Neuronal stem cell (in vitro differentiated cells): Measurements from ENCODE around the gene ZBED1.

Source experiments
- DNase-seq: peaks from one replicate; pipeline ENCODE4 v3.0.0-alpha.2; 2013; ENCODE audit warnings: low spot score
- H2AFZ ChIP-seq: one replicate; pipeline ENCODE4 v1.6.1; 2013; ENCODE audit warnings: mild to moderate bottlenecking, low read length, inconsistent platforms
- H2AK5ac ChIP-seq: 2 replicates; pipeline ENCODE4 v1.6.1; 2013; ENCODE audit warnings: low read depth, mild to moderate bottlenecking, inconsistent platforms, low read length, moderate library complexity, mixed read lengths
- H2BK120ac ChIP-seq: 2 replicates; pipeline ENCODE4 v1.6.1; 2013; ENCODE audit warnings: low read depth, mild to moderate bottlenecking, inconsistent platforms, low read length, moderate library complexity, mixed read lengths
- H2BK12ac ChIP-seq: one replicate; pipeline ENCODE4 v1.6.1; 2013; ENCODE audit warnings: low read length, inconsistent platforms
- H2BK15ac ChIP-seq: 2 replicates; pipeline ENCODE4 v1.6.1; 2013; ENCODE audit warnings: mild to moderate bottlenecking, low read length, inconsistent platforms, mixed read lengths
- H2BK5ac ChIP-seq: one replicate; pipeline ENCODE4 v1.6.1; 2013; ENCODE audit warnings: inconsistent platforms, mild to moderate bottlenecking, low read length, moderate library complexity
- H3K14ac ChIP-seq: one replicate; pipeline ENCODE4 v1.6.1; 2013; ENCODE audit warnings: low read length, inconsistent platforms
- H3K18ac ChIP-seq: 2 replicates; pipeline ENCODE4 v1.6.1; 2013; ENCODE audit warnings: low read length, inconsistent platforms
- H3K23ac ChIP-seq: 2 replicates; pipeline ENCODE4 v1.6.1; 2013; ENCODE audit warnings: low read depth, mild to moderate bottlenecking, mixed read lengths, low read length, inconsistent platforms; ENCODE audit not compliant: poor library complexity
- H3K27ac ChIP-seq: replicated peaks from 3 replicates; pipeline ENCODE4 v1.5.1; 2013; ENCODE audit warnings: low read length, inconsistent platforms
- H3K27me3 ChIP-seq, 3 experiments: 2 replicates each; pipeline ENCODE4 v1.6.1; 2013; ENCODE audit warnings: low read length in 3 of 3, mild to moderate bottlenecking in 2 of 3, inconsistent platforms in 1 of 3, low read depth in 1 of 3, mixed read lengths in 1 of 3, moderate library complexity in 1 of 3; ENCODE audit not compliant: control insufficient read depth in 3 of 3, insufficient read depth in 3 of 3
- H3K36me3 ChIP-seq, 2 donors: replicated peaks in 1 of 2; 2 replicates each; pipeline ENCODE4 v1.6.1; 2013; ENCODE audit warnings: low read length in 2 of 2; ENCODE audit not compliant: control insufficient read depth in 2 of 2, insufficient read depth in 2 of 2
- H3K4ac ChIP-seq: 2 replicates; pipeline ENCODE4 v1.6.1; 2013; ENCODE audit warnings: inconsistent platforms, mild to moderate bottlenecking, low read length, moderate library complexity
- H3K4me1 ChIP-seq, 2 donors: 1 replicate in 1 of 2; 2 replicates in 1 of 2; pipeline ENCODE4 v1.6.1; 2013; ENCODE audit warnings: low read length in 2 of 2, low read depth in 1 of 2; ENCODE audit not compliant: control insufficient read depth in 2 of 2, insufficient read depth in 1 of 2
- H3K4me2 ChIP-seq: one replicate; pipeline ENCODE4 v1.6.1; 2013; ENCODE audit warnings: mild to moderate bottlenecking, low read length, inconsistent platforms; ENCODE audit not compliant: insufficient read depth, poor library complexity, severe bottlenecking
- H3K4me3 ChIP-seq, 2 donors: 2 replicates each; pipeline ENCODE4 v1.5.1; 2013; ENCODE audit warnings: low read length in 2 of 2, mild to moderate bottlenecking in 2 of 2, inconsistent platforms in 1 of 2, moderate library complexity in 1 of 2
- H3K79me1 ChIP-seq: one replicate; pipeline ENCODE4 v1.6.1; 2013; ENCODE audit warnings: low read depth, mild to moderate bottlenecking, inconsistent platforms, low read length, moderate library complexity
- H3K9ac ChIP-seq: one replicate; pipeline ENCODE4 v1.6.1; 2013; ENCODE audit warnings: mild to moderate bottlenecking, low read depth, low read length, inconsistent platforms; ENCODE audit not compliant: poor library complexity
- H3K9me3 ChIP-seq, 2 donors: replicated peaks in 1 of 2; 2 replicates each; pipeline versions ENCODE3 to v1.6.1; 2013; ENCODE audit warnings: low read length in 2 of 2, mild to moderate bottlenecking in 2 of 2, inconsistent platforms in 1 of 2, low read depth in 1 of 2, mixed read lengths in 1 of 2, moderate library complexity in 1 of 2; ENCODE audit not compliant: control insufficient read depth in 2 of 2, insufficient read depth in 1 of 2
- H4K8ac ChIP-seq: one replicate; pipeline ENCODE4 v1.6.1; 2013; ENCODE audit warnings: low read depth, mild to moderate bottlenecking, inconsistent platforms, low read length, moderate library complexity
- H4K91ac ChIP-seq: one replicate; pipeline ENCODE4 v1.6.1; 2013; ENCODE audit warnings: low read length, low read depth, mild to moderate bottlenecking, inconsistent platforms; ENCODE audit not compliant: poor library complexity
- WGBS, 2 donors: extraction: QIAGEN DNeasy Blood & Tissue Kit; methylation state at CpG; one replicate each; pipeline ENCODE4 v1.1.7; 2013; ENCODE audit warnings: missing lambda C conversion rate in 2 of 2, mixed read lengths in 1 of 2; ENCODE audit not compliant: insufficient read length in 2 of 2, insufficient replicate concordance in 1 of 2; ENCODE audit errors: extremely low coverage in 2 of 2; 5-methylcytosine and 5-hydroxymethylcytosine counted together

The ZBED1 gene

DNA sequence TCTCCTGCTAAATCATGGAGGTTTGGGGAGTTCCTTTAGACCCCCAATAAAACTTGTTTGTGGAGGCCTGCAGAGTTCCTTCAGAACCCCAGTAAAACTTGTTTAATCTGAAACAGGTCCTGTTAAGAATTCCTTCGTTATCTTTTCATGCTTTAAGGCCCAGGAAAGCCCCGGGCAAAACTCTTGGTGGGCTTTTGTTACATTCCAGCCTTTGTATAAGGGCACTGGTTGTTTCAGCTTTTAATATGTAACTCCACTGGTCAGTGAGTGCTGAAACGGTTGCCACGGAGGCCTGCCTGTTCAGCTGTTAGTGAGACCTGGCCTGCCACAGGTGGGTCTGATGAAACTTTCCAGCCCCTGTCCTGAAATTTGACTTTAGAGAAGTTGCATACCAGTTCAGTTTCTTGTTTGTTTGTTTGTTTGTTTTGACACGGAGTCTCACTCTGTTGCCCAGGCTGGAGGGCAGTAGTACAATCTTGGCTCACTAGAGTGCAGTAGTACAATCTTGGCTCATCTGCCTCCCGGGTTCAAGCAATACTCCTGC is 12.4 kb upstream of the ZBED1 start:
- Histone ChIP-seq H3K23ac (no peak overlapping the region), H3K4me3 (no peak overlapping the region), H2BK120ac (no peak overlapping the region), H3K18ac (no peak overlapping the region), H3K4ac (no peak overlapping the region), H2AK5ac (no peak overlapping the region), H3K9ac (no peak overlapping the region), H3K27ac (no peak overlapping the region), H3K4me1 (peaks cover 4 to 6% of the 10 kb centered on the region in 2 donors), H3K36me3 (no peaks in the 10 kb centered on the region), H3K9me3 (peaks cover 2 to 9% of the 10 kb centered on the region in 2 donors), H2BK15ac (no peak overlapping the region), H3K27me3 (no peaks in the 10 kb centered on the region), H4K8ac (no peak overlapping the region), H3K79me1 (no peaks in the 10 kb centered on the region), H2BK12ac (no peak overlapping the region), H4K91ac (no peak overlapping the region), H2BK5ac (no peak overlapping the region), H3K14ac (no peak overlapping the region), H2AFZ (peak overlapping the region; percentile 71), H3K4me2 (no peak overlapping the region)
- no peak for DNase-seq
- WGBS, 2 donors, result no CpG with 5 or more reads among the region's 6 CpGs

DNA sequence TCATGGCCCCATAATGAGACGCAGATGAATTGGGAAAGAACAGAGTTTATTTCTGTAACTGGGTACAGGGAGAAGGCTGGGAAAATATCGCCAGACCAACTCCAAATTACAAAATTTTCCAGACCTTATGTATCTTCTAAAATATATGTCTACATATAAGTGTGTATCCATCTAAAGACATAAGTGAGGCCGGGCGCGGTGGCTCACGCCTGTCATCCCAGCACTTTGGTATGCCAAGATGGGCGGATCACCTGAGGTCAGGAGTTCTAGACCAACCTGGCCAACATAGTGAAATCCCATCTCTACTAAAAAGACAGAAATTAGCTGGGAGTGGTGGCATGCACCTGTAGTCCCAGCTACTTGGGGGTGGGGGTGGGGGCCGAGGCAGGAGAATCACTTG is 11.7 kb upstream of the ZBED1 start:
- H2BK15ac ChIP-seq, result no peak overlapping the region
- H3K4me1 ChIP-seq, result peaks cover 4 to 6% of the 10 kb centered on the region in 2 donors
- no peak overlapping the region for H2BK12ac ChIP-seq
- peaks cover 2 to 9% of the 10 kb centered on the region in 2 donors for H3K9me3 ChIP-seq
- no peak overlapping the region for H2AK5ac ChIP-seq
- H3K27ac ChIP-seq, result no peak overlapping the region
- H3K4me2 ChIP-seq, result no peak overlapping the region
- no peak for DNase-seq
- no peak overlapping the region for H2BK120ac ChIP-seq
- no peak overlapping the region for H4K8ac ChIP-seq
- H3K36me3 ChIP-seq, result no peaks in the 10 kb centered on the region
- no peak overlapping the region for H2BK5ac ChIP-seq
- no peak overlapping the region for H3K14ac ChIP-seq
- no peak overlapping the region for H2AFZ ChIP-seq
- no CpG with 5 or more reads among the region's 8 CpGs for WGBS, 2 donors
- no peak overlapping the region for H3K23ac ChIP-seq
- H3K18ac ChIP-seq, result no peak overlapping the region
- no peaks in the 10 kb centered on the region for H3K27me3 ChIP-seq
- H3K9ac ChIP-seq, result no peak overlapping the region
- no peaks in the 10 kb centered on the region for H3K79me1 ChIP-seq
- H3K4ac ChIP-seq, result no peak overlapping the region
- no peak overlapping the region for H4K91ac ChIP-seq
- no peak overlapping the region for H3K4me3 ChIP-seq

DNA sequence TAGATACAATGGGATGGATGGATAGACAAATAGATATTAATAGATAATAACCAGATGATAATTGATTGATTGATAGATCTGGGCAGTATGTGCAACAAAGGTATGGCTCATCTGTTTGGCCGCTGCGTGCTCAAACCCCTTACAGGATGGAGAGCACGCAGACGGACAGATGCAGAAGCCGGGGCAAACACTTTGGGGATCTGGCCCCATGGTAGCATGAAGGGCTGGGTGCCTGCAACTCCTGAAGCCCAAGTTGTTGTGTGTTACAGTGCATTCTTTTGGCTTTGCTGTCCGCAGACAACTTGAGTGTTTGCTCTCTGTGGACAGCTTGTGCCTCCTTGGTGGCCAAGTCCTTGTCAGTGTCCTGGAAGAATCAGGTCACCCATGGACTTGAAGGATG is 10.6 kb upstream of the ZBED1 start:
- H3K27me3 ChIP-seq, result no peaks in the 10 kb centered on the region
- H3K27ac ChIP-seq, result no peak overlapping the region
- H3K9me3 ChIP-seq, result peaks cover 2 to 9% of the 10 kb centered on the region in 2 donors
- no peak overlapping the region for H4K8ac ChIP-seq
- no peak overlapping the region for H3K23ac ChIP-seq
- no peak overlapping the region for H2AK5ac ChIP-seq
- H3K9ac ChIP-seq, result no peak overlapping the region
- H3K36me3 ChIP-seq, result no peaks in the 10 kb centered on the region
- H3K4me2 ChIP-seq, result no peak overlapping the region
- H3K18ac ChIP-seq, result no peak overlapping the region
- no peak overlapping the region for H3K14ac ChIP-seq
- no peak overlapping the region for H3K4ac ChIP-seq
- WGBS, 2 donors, result no CpG with 5 or more reads among the region's 6 CpGs
- peaks cover 2 to 4% of the 10 kb centered on the region in 2 donors for H3K4me1 ChIP-seq
- DNase-seq, result no peak
- H2BK15ac ChIP-seq, result no peak overlapping the region
- H3K4me3 ChIP-seq, result no peak overlapping the region
- no peak overlapping the region for H2AFZ ChIP-seq
- no peak overlapping the region for H4K91ac ChIP-seq
- H3K79me1 ChIP-seq, result no peaks in the 10 kb centered on the region
- no peak overlapping the region for H2BK12ac ChIP-seq
- no peak overlapping the region for H2BK120ac ChIP-seq
- H2BK5ac ChIP-seq, result no peak overlapping the region

DNA sequence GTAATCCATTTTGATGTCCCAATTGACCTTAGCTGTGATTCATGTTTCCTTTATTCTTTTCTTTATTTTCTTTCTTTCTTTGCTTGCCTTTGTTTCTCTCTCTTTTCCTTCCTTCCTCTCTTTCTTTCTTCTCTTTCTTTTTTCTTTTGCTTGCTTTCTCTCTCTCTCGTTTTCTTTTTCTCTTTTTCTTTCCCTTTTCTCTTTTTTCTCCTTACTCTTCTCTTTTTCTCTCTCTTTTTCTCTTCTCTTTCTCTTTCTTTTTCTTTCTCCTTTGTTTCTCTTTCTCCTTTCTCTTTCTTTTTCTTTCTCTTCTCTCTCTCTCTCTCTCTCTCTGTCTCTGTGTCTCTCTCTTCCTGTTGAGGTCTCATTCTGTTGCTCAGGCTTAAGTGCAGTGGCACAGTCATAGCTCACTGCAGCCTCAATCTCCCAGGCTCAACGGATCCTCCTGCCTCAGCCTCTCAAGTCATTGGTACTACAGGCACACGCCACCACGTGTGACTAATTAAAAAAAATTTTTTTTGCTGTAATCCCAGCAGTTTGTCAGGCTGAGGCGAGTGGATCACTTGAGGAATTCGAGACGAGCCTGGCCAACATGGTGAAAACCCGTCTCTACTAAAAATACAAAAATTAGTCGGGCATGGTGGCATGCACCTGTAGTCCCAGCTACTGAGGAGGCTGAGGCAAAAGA is 8.0 kb upstream of the ZBED1 start:
- Histone ChIP-seq H3K27me3 (no peaks in the 10 kb centered on the region), H2BK120ac (no peak overlapping the region), H2BK15ac (no peak overlapping the region), H3K23ac (no peak overlapping the region), H4K91ac (no peak overlapping the region), H2AK5ac (no peak overlapping the region), H3K9me3 (peaks cover 2 to 9% of the 10 kb centered on the region in 2 donors), H2AFZ (no peak overlapping the region), H3K36me3 (no peaks in the 10 kb centered on the region), H3K4me2 (no peak overlapping the region), H3K79me1 (no peaks in the 10 kb centered on the region), H2BK5ac (no peak overlapping the region), H3K27ac (no peak overlapping the region), H3K4ac (no peak overlapping the region), H3K14ac (no peak overlapping the region), H4K8ac (no peak overlapping the region), H3K9ac (no peak overlapping the region), H3K18ac (no peak overlapping the region), H3K4me1 (peaks cover 2 to 4% of the 10 kb centered on the region in 2 donors), H2BK12ac (no peak overlapping the region), H3K4me3 (no peak overlapping the region)
- WGBS, 2 donors, result no CpG with 5 or more reads among the region's 9 CpGs
- DNase-seq, result no peak
